NCI-H2227 (cell line): ENCODE measurements around the gene ATP8B4.

Experiments used
- DNase-seq: peaks from one replicate; lab custom pipeline; 2025; ENCODE audit not compliant: unreplicated experiment; lab: John Stamatoyannopoulos, UW

Gene ATP8B4

GRCh38 chr15:50065279-50065678 is 53.8 kb downstream of the ATP8B4 start:
- DNase-seq = no peak

- no peak for DNase-seq
Observed at GRCh38 chr15:50064673-50065072, 54.4 kb downstream of the ATP8B4 start.

GRCh38 chr15:50063226-50063625 is 55.8 kb downstream of the ATP8B4 start:
- no peak for DNase-seq

GRCh38 chr15:50061503-50061902 is 57.5 kb downstream of the ATP8B4 start:
- DNase-seq = no peak

GRCh38 chr15:50059883-50060282 is 59.1 kb downstream of the ATP8B4 start:
- no peak for DNase-seq

GRCh38 chr15:50059203-50059772 is 59.7 kb downstream of the ATP8B4 start:
- no peak for DNase-seq

- no peak for DNase-seq
Observed at GRCh38 chr15:50057905-50058639, 61.0 kb downstream of the ATP8B4 start.

- no peak for DNase-seq
Observed at GRCh38 chr15:50057196-50057595, 61.8 kb downstream of the ATP8B4 start.

- no peak for DNase-seq
Observed at GRCh38 chr15:50055750-50056157, 63.3 kb downstream of the ATP8B4 start.

GRCh38 chr15:50055332-50055731 is 63.7 kb downstream of the ATP8B4 start:
- DNase-seq = no peak

GRCh38 chr15:50053055-50053856 is 65.8 kb downstream of the ATP8B4 start:
- no peak for DNase-seq

GRCh38 chr15:50051811-50052419 is 67.1 kb downstream of the ATP8B4 start:
- DNase-seq = no peak

GRCh38 chr15:50050986-50051743 is 67.9 kb downstream of the ATP8B4 start:
- DNase-seq = no peak

GRCh38 chr15:50049871-50050270 is 69.2 kb downstream of the ATP8B4 start:
- no peak for DNase-seq

- DNase-seq = no peak
Observed at GRCh38 chr15:50046867-50047266, 72.2 kb downstream of the ATP8B4 start.

- no peak for DNase-seq
Observed at GRCh38 chr15:50046159-50046558, 72.9 kb downstream of the ATP8B4 start.

- DNase-seq = no peak
Observed at GRCh38 chr15:50044904-50045303, 74.1 kb downstream of the ATP8B4 start.

- DNase-seq = no peak
Observed at GRCh38 chr15:50044406-50044805, 74.6 kb downstream of the ATP8B4 start.

- no peak for DNase-seq
Observed at GRCh38 chr15:50042775-50043174, 76.3 kb downstream of the ATP8B4 start.

GRCh38 chr15:50030456-50030855 is 88.6 kb downstream of the ATP8B4 start:
- DNase-seq = no peak

- no peak for DNase-seq
Observed at GRCh38 chr15:50028326-50028725, 90.7 kb downstream of the ATP8B4 start.
